ENCODE data around the gene MGAM2. TPM values are rescaled to one million over a fixed set of nuclear protein-coding genes. Genes with fewer than 3 reads are reported as not detected.

The MGAM2 gene
- total RNA-seq, 1 experiment from 2014 or later = not detected

- DNase-seq = no peak
- Histone ChIP-seq H3K27me3 (ENCODE audit: control insufficient read depth, insufficient read depth, low read length) (no peaks in the 10 kb centered on the region), H3K36me3 (replicated peaks; ENCODE audit: control insufficient read depth, insufficient read depth, low read length) (no peaks in the 10 kb centered on the region)
Observed at GRCh38 chr7:142104550-142105527, 6.7 kb upstream of the MGAM2 start.

GRCh38 chr7:142108728-142109505, 2.6 kb upstream of the MGAM2 start:
- DNase-seq = no peak
- Histone ChIP-seq H3K4me3 (ENCODE audit: insufficient read depth, low read depth, low read length) (no peak overlapping the region), H3K27me3 (ENCODE audit: control insufficient read depth, insufficient read depth, low read length) (no peaks in the 10 kb centered on the region), H3K36me3 (replicated peaks; ENCODE audit: control insufficient read depth, insufficient read depth, low read length) (no peaks in the 10 kb centered on the region)

More at GRCh38 chr7:142104550-142105527, 6.7 kb upstream of the MGAM2 start:
- no peak overlapping the region for H3K4me3 ChIP-seq (ENCODE audit: insufficient read depth, low read depth, low read length)

DNA sequence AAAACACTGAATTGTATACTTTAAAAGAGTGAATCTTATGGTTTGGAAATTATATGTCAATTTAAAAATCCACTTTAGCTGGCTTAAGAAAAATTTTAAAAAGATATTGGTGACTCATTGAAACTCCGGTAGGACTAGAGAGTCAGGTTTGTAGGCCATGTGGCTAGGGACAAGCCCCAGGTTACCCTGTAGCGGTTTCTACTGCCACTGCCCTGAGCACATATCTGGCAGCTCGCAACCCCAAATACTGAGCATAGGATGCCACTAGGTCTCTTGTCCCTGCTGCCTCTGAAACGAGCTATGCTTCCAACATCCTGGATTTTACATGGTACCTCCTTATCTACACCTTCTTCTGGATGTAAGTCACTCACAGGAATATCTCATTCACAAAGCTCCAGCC, 1.4 kb upstream of the MGAM2 start:
- H3K36me3 ChIP-seq (replicated peaks; ENCODE audit: control insufficient read depth, insufficient read depth, low read length) = no peaks in the 10 kb centered on the region
- H3K27me3 ChIP-seq (ENCODE audit: control insufficient read depth, insufficient read depth, low read length) = no peaks in the 10 kb centered on the region
- DNase-seq = no peak
- H3K4me3 ChIP-seq (ENCODE audit: insufficient read depth, low read depth, low read length) = no peak overlapping the region

- Histone ChIP-seq H3K4me3 (ENCODE audit: insufficient read depth, low read depth, low read length) (no peak overlapping the region), H3K27me3 (ENCODE audit: control insufficient read depth, insufficient read depth, low read length) (no peaks in the 10 kb centered on the region), H3K36me3 (replicated peaks; ENCODE audit: control insufficient read depth, insufficient read depth, low read length) (no peaks in the 10 kb centered on the region)
- no peak for DNase-seq
Observed at GRCh38 chr7:142110638-142111037, 880 bp upstream of the MGAM2 start.

DNA sequence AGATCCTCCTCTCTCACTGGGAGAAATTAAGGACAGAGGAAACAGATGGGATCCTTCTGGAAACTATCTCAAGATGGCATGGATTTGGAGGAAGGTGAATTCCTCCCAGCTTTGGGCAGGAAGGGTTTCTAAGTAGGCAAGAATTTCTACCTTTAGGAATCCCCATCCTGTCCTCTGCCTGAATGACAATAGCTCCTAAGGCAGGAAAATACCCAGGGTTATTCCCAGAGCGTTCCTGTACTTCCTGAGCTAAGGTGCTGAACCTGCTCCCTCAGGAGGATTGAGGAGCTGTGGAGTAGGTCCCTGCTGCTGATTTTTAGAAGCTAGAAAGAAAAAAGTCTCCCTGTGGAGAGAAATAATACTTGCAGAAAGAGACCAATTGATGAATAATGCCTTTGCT, 568 bp downstream of the MGAM2 start:
- Histone ChIP-seq H3K27me3 (ENCODE audit: control insufficient read depth, insufficient read depth, low read length) (no peaks in the 10 kb centered on the region), H3K4me3 (ENCODE audit: insufficient read depth, low read depth, low read length) (no peak overlapping the region), H3K36me3 (replicated peaks; ENCODE audit: control insufficient read depth, insufficient read depth, low read length) (no peaks in the 10 kb centered on the region)
- DNase-seq = peak; percentile 35

- Histone ChIP-seq H3K27me3 (ENCODE audit: control insufficient read depth, insufficient read depth, low read length) (no peaks in the 10 kb centered on the region), H3K36me3 (replicated peaks; ENCODE audit: control insufficient read depth, insufficient read depth, low read length) (no peaks in the 10 kb centered on the region), H3K4me3 (ENCODE audit: insufficient read depth, low read depth, low read length) (no peak overlapping the region)
- DNase-seq = no peak
Observed at GRCh38 chr7:142114207-142114606, 2.7 kb downstream of the MGAM2 start.

DNA sequence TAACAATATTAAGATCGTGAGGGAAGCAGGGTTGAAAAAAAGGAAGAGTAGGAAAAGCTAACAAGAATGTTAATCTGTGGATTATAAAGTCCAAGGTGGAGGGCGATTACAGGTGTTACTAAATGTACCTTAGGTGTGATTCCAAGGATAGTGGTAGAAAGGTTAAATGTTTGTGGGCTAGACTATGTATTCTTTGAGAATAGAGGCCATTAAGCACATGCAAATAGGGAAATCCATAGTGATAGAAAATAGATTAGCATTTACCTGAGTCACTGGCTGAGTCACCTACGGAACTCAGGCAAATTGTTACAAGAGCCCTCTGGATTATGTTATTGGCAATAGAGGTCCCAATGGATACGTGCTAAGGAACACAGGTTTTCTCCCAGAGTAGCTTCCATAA, 9.0 kb downstream of the MGAM2 start:
- H3K36me3 ChIP-seq (replicated peaks; ENCODE audit: control insufficient read depth, insufficient read depth, low read length) = no peaks in the 10 kb centered on the region
- no peaks in the 10 kb centered on the region for H3K27me3 ChIP-seq (ENCODE audit: control insufficient read depth, insufficient read depth, low read length)
- no peak overlapping the region for H3K4me3 ChIP-seq (ENCODE audit: insufficient read depth, low read depth, low read length)
- no peak for DNase-seq

- no peak overlapping the region for H3K4me3 ChIP-seq (ENCODE audit: insufficient read depth, low read depth, low read length)
- H3K27me3 ChIP-seq (ENCODE audit: control insufficient read depth, insufficient read depth, low read length) = no peaks in the 10 kb centered on the region
- no peak for DNase-seq
- H3K36me3 ChIP-seq (replicated peaks; ENCODE audit: control insufficient read depth, insufficient read depth, low read length) = no peaks in the 10 kb centered on the region
Observed at GRCh38 chr7:142123184-142123583, 11.7 kb downstream of the MGAM2 start.

DNA sequence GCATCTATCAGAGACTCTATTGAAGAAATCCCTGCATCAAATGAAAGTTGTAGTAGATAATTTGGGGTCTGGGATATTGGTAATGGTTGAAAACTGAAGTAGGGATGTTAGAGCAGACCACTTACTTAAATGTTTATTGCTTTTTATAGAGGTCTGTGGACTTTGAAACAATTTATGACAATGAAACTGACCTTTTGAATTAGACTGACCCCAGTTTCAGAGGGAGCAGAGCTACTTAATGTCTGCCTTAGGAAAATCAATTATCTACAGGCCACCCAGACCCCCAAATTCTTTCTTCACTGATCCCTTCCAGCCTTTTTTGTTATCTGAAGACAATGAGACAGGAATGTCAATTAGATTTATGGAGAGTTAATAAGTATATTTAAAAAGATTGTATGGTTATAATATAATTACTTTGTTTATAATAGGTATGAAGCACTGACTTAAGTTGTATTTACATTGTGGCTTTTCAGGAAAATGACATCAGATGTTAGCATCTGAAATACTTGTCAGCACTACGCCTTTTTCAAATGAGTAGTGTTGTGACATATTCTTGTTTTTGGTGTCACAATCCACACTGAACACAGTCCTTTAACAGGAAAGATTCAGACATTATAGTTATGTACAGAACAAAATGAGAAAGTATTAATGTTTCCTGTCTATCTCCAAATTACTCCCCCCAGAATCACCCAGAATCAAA, 13.9 kb downstream of the MGAM2 start:
- Histone ChIP-seq H3K4me3 (ENCODE audit: insufficient read depth, low read depth, low read length) (no peak overlapping the region), H3K36me3 (replicated peaks; ENCODE audit: control insufficient read depth, insufficient read depth, low read length) (no peaks in the 10 kb centered on the region), H3K27me3 (ENCODE audit: control insufficient read depth, insufficient read depth, low read length) (no peaks in the 10 kb centered on the region)
- no peak for DNase-seq

DNA sequence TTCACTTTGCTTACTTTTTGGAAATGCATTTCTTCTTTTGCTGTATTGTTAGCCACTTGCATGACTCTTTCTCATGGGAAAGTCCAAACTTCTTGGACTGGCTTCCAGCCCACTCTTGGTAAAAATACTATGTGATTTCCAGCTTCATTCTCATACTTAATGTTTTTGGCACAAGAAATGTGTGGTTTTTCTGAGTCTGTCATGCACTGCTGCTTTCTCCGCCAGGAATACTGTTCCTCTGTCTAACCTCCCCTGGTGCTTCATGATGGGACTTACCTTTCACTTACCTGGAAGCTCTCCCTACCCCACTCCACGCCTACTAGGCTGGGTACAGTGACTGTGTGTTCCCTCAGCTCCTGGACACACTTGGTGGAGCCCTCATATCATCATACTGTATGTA, 18.7 kb downstream of the MGAM2 start:
- Histone ChIP-seq H3K4me3 (ENCODE audit: insufficient read depth, low read depth, low read length) (no peak overlapping the region), H3K36me3 (replicated peaks; ENCODE audit: control insufficient read depth, insufficient read depth, low read length) (no peaks in the 10 kb centered on the region), H3K27me3 (ENCODE audit: control insufficient read depth, insufficient read depth, low read length) (no peaks in the 10 kb centered on the region)
- no peak for DNase-seq

DNA sequence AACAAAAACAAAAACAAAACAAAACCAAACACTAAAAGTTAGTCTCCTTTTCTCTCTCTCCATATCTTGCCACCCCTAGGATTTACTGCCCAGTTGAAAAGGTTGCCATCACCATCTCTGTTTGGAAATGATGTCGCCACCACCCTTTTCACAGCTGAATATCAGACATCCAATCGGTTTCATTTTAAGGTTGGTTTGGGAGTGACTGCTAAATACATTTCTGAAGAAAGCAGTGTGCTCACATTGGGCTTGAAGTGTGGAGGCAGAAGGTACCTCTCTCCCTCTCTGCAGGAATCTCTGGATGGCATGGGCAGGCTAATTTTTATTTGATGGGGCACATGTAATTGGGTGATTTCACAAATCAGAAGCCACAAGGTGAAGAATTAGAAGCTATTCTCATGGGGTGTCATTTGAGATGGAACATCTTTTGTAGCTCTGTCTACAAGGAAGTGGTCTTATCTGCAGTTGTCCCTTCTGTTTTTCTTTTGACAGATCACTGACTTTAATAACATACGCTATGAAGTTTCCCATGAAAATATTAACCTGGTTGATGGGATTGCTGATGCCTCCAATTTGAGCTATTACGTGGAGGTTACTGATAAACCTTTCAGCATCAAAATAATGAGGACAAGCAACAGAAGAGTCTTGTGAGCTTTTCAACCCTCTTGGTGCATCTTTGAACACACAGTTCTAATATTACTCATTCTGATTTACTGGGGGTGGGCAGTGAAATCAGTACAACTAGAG, 20.1 kb downstream of the MGAM2 start:
- no peaks in the 10 kb centered on the region for H3K27me3 ChIP-seq (ENCODE audit: control insufficient read depth, insufficient read depth, low read length)
- no peak overlapping the region for H3K4me3 ChIP-seq (ENCODE audit: insufficient read depth, low read depth, low read length)
- H3K36me3 ChIP-seq (replicated peaks; ENCODE audit: control insufficient read depth, insufficient read depth, low read length) = no peaks in the 10 kb centered on the region
- DNase-seq = no peak

- Histone ChIP-seq H3K36me3 (replicated peaks; ENCODE audit: control insufficient read depth, insufficient read depth, low read length) (no peaks in the 10 kb centered on the region), H3K27me3 (ENCODE audit: control insufficient read depth, insufficient read depth, low read length) (no peaks in the 10 kb centered on the region), H3K4me3 (ENCODE audit: insufficient read depth, low read depth, low read length) (no peak overlapping the region)
- DNase-seq = no peak
Observed at GRCh38 chr7:142133731-142134148, 22.2 kb downstream of the MGAM2 start.

- H3K36me3 ChIP-seq (replicated peaks; ENCODE audit: control insufficient read depth, insufficient read depth, low read length) = no peaks in the 10 kb centered on the region
- H3K27me3 ChIP-seq (ENCODE audit: control insufficient read depth, insufficient read depth, low read length) = no peaks in the 10 kb centered on the region
- DNase-seq = no peak
- no peak overlapping the region for H3K4me3 ChIP-seq (ENCODE audit: insufficient read depth, low read depth, low read length)
Observed at GRCh38 chr7:142134909-142135308, 23.4 kb downstream of the MGAM2 start.

GRCh38 chr7:142138996-142139395, 27.5 kb downstream of the MGAM2 start:
- no peaks in the 10 kb centered on the region for H3K27me3 ChIP-seq (ENCODE audit: control insufficient read depth, insufficient read depth, low read length)
- DNase-seq = no peak

More at GRCh38 chr7:142138996-142139395, 27.5 kb downstream of the MGAM2 start:
- no peak overlapping the region for H3K4me3 ChIP-seq (ENCODE audit: insufficient read depth, low read depth, low read length)
- H3K36me3 ChIP-seq (replicated peaks; ENCODE audit: control insufficient read depth, insufficient read depth, low read length) = no peaks in the 10 kb centered on the region

Measured in H7 (cell line).